Endothelial cell of umbilical vein (primary cell): Measurements from ENCODE around the gene ALDH1A3.

ENCODE experiments used
- CTCF ChIP-seq, 2 donors: IDR thresholded peaks; 1 replicate in 1 of 2; 2 replicates in 1 of 2; pipeline ENCODE4 v1.5.1; 2011; ENCODE audit warnings: low read length in 2 of 2, mild to moderate bottlenecking in 2 of 2, moderate library complexity in 2 of 2, control low read depth in 1 of 2, inconsistent platforms in 1 of 2, low read depth in 1 of 2; ENCODE audit not compliant: insufficient read depth in 1 of 2; ENCODE audit errors: extremely low read depth in 1 of 2
- FOS ChIP-seq: IDR thresholded peaks from 2 replicates; pipeline ENCODE4 v1.6.1; 2011; ENCODE audit warnings: mild to moderate bottlenecking, low read length, moderate library complexity, borderline replicate concordance; ENCODE audit not compliant: insufficient read depth
- MYC ChIP-seq: IDR thresholded peaks from one replicate; pipeline ENCODE4 v1.6.1; 2011; ENCODE audit warnings: mild to moderate bottlenecking, low read depth, low read length
- POLR2A ChIP-seq: IDR thresholded peaks from 2 replicates; pipeline ENCODE4 v1.6.1; 2012; ENCODE audit warnings: low read depth, mild to moderate bottlenecking, control low read depth, low read length
- POLR2AphosphoS5 ChIP-seq: IDR thresholded peaks from 2 replicates; pipeline ENCODE4 v1.6.1; 2012; ENCODE audit warnings: low read depth, mild to moderate bottlenecking, control low read depth, low read length, moderate library complexity; ENCODE audit not compliant: insufficient read depth

GRCh38 chr15:100899601-100900000, 20.0 kb downstream of the ALDH1A3 start:
- no peak for TF ChIP-seq CTCF (IDR thresholded peaks at IDR 0.05; ENCODE audit: extremely low read depth in 1 of 2, insufficient read depth in 1 of 2, low read depth in 1 of 2, low read length in 2 of 2)
- TF ChIP-seq MYC = no peak
- TF ChIP-seq POLR2AphosphoS5 = no peak
- TF ChIP-seq FOS = no peak
- TF ChIP-seq POLR2A = no peak
